ENCODE measurements around the gene TIE1. TPM values are rescaled to one million over a fixed set of nuclear protein-coding genes. Genes with fewer than 3 reads are reported as not detected.
A peak's percentile ranks its signal among the peaks of the same experiment; 100 is the strongest.

The TIE1 gene
- total and polyA plus RNA-seq, 12 donors = 5.0 to 49.8 (median 27.0) TPM

GRCh38 chr1:43314233-43314632, 13.5 kb downstream of the TIE1 start:
- Histone ChIP-seq H3K27me3 (no peaks in the 10 kb centered on the region), H3K4me3 (no peak overlapping the region), H3K9me3 (replicated peaks in 1 of 3) (no peaks in the 10 kb centered on the region), H3K27ac (no peak overlapping the region), H3K4me1 (replicated peaks in 1 of 2) (no peaks in the 10 kb centered on the region), H3K36me3 (replicated peaks in 1 of 2) (no peaks in the 10 kb centered on the region)
- WGBS, 4 donors = 89 to 94% (median 91%) methylated on average over 5 of the region's 5 CpGs
- TF ChIP-seq POLR2A (IDR thresholded peaks at IDR 0.05) = no peak
- TF ChIP-seq CTCF (IDR thresholded peaks at IDR 0.05) = no peak
- DNase-seq = peak in 1 of 7 donors; percentile 12
- intact Hi-C loops (cut with DNase I) = no loop called here

GRCh38 chr1:43315481-43315880, 14.7 kb downstream of the TIE1 start:
- DNase-seq = peak in 1 of 7 donors; percentile 7
- H3K27me3 ChIP-seq = no peaks in the 10 kb centered on the region
- no peaks in the 10 kb centered on the region for H3K36me3 ChIP-seq (replicated peaks in 1 of 2)
- no peaks in the 10 kb centered on the region for H3K9me3 ChIP-seq (replicated peaks in 1 of 3)
- 83 to 88% (median 85%) methylated on average over 3 of the region's 3 CpGs for WGBS, 4 donors
- no peak for TF ChIP-seq POLR2A (IDR thresholded peaks at IDR 0.05)
- TF ChIP-seq CTCF (IDR thresholded peaks at IDR 0.05) = no peak
- no peak overlapping the region for H3K4me3 ChIP-seq
- no peaks in the 10 kb centered on the region for H3K4me1 ChIP-seq (replicated peaks in 1 of 2)
- intact Hi-C loops (cut with DNase I) = no loop called here
- H3K27ac ChIP-seq = no peak overlapping the region

DNA sequence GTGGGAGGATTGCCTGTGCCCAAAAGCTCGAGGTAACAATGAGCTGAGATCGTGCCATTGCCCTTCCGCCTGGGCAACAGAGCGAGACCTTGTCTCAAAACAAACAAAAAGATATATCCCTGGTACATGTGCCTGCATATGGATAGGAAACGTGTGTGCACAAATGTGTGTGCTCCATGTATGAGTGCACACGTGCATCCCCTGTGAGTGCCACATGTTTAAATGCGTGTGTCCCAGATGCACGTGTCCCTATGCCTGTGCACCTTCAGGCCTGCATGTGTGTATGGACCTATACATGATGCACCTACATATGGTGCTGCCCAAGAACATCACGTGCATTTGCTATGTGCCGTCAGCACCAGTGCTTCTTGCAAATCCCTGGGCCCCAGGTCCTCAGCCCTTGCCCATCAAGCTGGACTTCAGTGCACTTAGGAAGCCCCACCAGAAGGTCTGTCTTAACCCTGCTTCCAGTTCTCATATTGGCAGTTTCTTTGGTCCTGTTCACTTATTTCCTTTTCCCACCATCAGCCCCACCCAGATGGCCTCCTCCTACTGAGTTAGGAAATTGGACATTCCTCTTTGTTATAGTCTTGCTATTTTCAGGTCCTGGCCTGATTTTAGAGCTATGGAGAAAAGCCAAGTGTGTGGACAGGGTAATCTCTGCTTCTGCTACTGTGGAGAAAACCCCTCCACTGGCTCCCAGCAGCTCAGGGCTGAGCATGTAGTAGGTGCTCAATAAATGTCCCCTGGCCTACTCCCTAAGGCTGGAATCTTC, 15.4 kb downstream of the TIE1 start:
- H3K27ac ChIP-seq = no peak overlapping the region
- peak in 1 of 7 donors; percentile 4 for DNase-seq
- H3K27me3 ChIP-seq = no peaks in the 10 kb centered on the region
- intact Hi-C loops (cut with DNase I) = no loop called here
- no peaks in the 10 kb centered on the region for H3K9me3 ChIP-seq (replicated peaks in 1 of 3)
- H3K36me3 ChIP-seq (replicated peaks in 1 of 2) = no peaks in the 10 kb centered on the region
- no peak overlapping the region for H3K4me3 ChIP-seq
- 84 to 95% (median 93%) methylated on average over 8 to 10 of the region's 10 CpGs for WGBS, 4 donors
- peaks cover 0 to 3% of the 10 kb centered on the region in 2 donors for H3K4me1 ChIP-seq (replicated peaks in 1 of 2)
- TF ChIP-seq POLR2A (IDR thresholded peaks at IDR 0.05) = no peak
- no peak for TF ChIP-seq CTCF (IDR thresholded peaks at IDR 0.05)

GRCh38 chr1:43316738-43317520, 16.1 kb downstream of the TIE1 start:
- Histone ChIP-seq H3K4me3 (no peak overlapping the region), H3K4me1 (replicated peaks in 1 of 2) (peaks cover 0 to 6% of the 10 kb centered on the region in 2 donors), H3K36me3 (replicated peaks in 1 of 2) (no peaks in the 10 kb centered on the region), H3K27me3 (no peaks in the 10 kb centered on the region), H3K27ac (no peak overlapping the region), H3K9me3 (replicated peaks in 1 of 3) (no peaks in the 10 kb centered on the region)
- WGBS, 4 donors = 89 to 95% (median 91%) methylated on average over 7 to 16 of the region's 16 CpGs
- intact Hi-C loops (cut with DNase I) = no loop called here
- TF ChIP-seq POLR2A (IDR thresholded peaks at IDR 0.05) (no peak), CTCF (IDR thresholded peaks at IDR 0.05) (no peak)
- DNase-seq = no peak
